ENCODE data around the gene LRP1B. TPM values are rescaled to one million over a fixed set of nuclear protein-coding genes. Genes with fewer than 3 reads are reported as not detected.

The LRP1B gene
- total RNA-seq, 2 experiments from 2014 or later: not detected

GRCh38 chr2:140249821-140250220 lies 1881.0 kb downstream of the LRP1B start:
- Mint-ChIP-seq H3K9me3 (ENCODE audit: insufficient read depth) (no peaks in the 10 kb centered on the region), H3K36me3 (ENCODE audit: low read depth) (no peaks in the 10 kb centered on the region), H3K27ac (no peak overlapping the region), H3K27me3 (ENCODE audit: low read depth) (no peaks in the 10 kb centered on the region), H3K4me1 (ENCODE audit: low read depth) (no peaks in the 10 kb centered on the region), H3K4me3 (no peak overlapping the region)
- ChIA-PET POLR2A (no interaction called here), CTCF (no interaction called here)
- no peak for DNase-seq
- ATAC-seq: no peak

- Mint-ChIP-seq H3K4me3 (no peak overlapping the region), H3K9me3 (ENCODE audit: insufficient read depth) (no peaks in the 10 kb centered on the region), H3K27ac (no peak overlapping the region), H3K27me3 (ENCODE audit: low read depth) (no peaks in the 10 kb centered on the region), H3K4me1 (ENCODE audit: low read depth) (no peaks in the 10 kb centered on the region), H3K36me3 (ENCODE audit: low read depth) (no peaks in the 10 kb centered on the region)
- DNase-seq (no peak), ATAC-seq (no peak)
- ChIA-PET CTCF (no interaction called here), POLR2A (no interaction called here)
These were observed 1882.2 kb downstream of the LRP1B start for GRCh38 chr2:140248623-140249022.

- CTCF ChIA-PET: interaction anchor here (0.6 kb wide), 1 partner anchor 166 kb away, joined by 3 read pairs; no protein-coding TSS in a partner anchor
- Mint-ChIP-seq H3K4me3 (no peak overlapping the region), H3K27ac (no peak overlapping the region), H3K36me3 (ENCODE audit: low read depth) (no peaks in the 10 kb centered on the region), H3K9me3 (ENCODE audit: insufficient read depth) (no peaks in the 10 kb centered on the region), H3K4me1 (ENCODE audit: low read depth) (no peaks in the 10 kb centered on the region), H3K27me3 (ENCODE audit: low read depth) (no peaks in the 10 kb centered on the region)
- POLR2A ChIA-PET: no interaction called here
- DNase-seq (no peak), ATAC-seq (no peak)
These were observed 1883.2 kb downstream of the LRP1B start for GRCh38 chr2:140247451-140248195.

- no peak for DNase-seq
- POLR2A ChIA-PET: no interaction called here
- Mint-ChIP-seq H3K9me3 (ENCODE audit: insufficient read depth) (no peaks in the 10 kb centered on the region), H3K36me3 (ENCODE audit: low read depth) (no peaks in the 10 kb centered on the region), H3K4me3 (no peak overlapping the region), H3K27ac (no peak overlapping the region), H3K27me3 (ENCODE audit: low read depth) (no peaks in the 10 kb centered on the region), H3K4me1 (ENCODE audit: low read depth) (no peaks in the 10 kb centered on the region)
- CTCF ChIA-PET: no interaction called here
- ATAC-seq: no peak
These were observed 1883.9 kb downstream of the LRP1B start for GRCh38 chr2:140246957-140247356.

- no peak for DNase-seq
- ChIA-PET CTCF (no interaction called here), POLR2A (no interaction called here)
- H3K36me3 Mint-ChIP-seq (ENCODE audit: low read depth): no peaks in the 10 kb centered on the region
- no peaks in the 10 kb centered on the region for H3K27me3 Mint-ChIP-seq (ENCODE audit: low read depth)
- ATAC-seq: no peak
- no peaks in the 10 kb centered on the region for H3K4me1 Mint-ChIP-seq (ENCODE audit: low read depth)
- no peaks in the 10 kb centered on the region for H3K9me3 Mint-ChIP-seq (ENCODE audit: insufficient read depth)
- H3K4me3 Mint-ChIP-seq: no peak overlapping the region
- H3K27ac Mint-ChIP-seq: no peak overlapping the region
These were observed 1884.8 kb downstream of the LRP1B start for GRCh38 chr2:140246058-140246457.

- no peaks in the 10 kb centered on the region for H3K27me3 Mint-ChIP-seq (ENCODE audit: low read depth)
- no peaks in the 10 kb centered on the region for H3K9me3 Mint-ChIP-seq (ENCODE audit: insufficient read depth)
- no peak overlapping the region for H3K27ac Mint-ChIP-seq
- POLR2A ChIA-PET: no interaction called here
- CTCF ChIA-PET: no interaction called here
- ATAC-seq: no peak
- H3K4me3 Mint-ChIP-seq: no peak overlapping the region
- H3K36me3 Mint-ChIP-seq (ENCODE audit: low read depth): no peaks in the 10 kb centered on the region
- DNase-seq: no peak
- no peaks in the 10 kb centered on the region for H3K4me1 Mint-ChIP-seq (ENCODE audit: low read depth)
These were observed 1887.9 kb downstream of the LRP1B start for GRCh38 chr2:140242889-140243288.

DNA sequence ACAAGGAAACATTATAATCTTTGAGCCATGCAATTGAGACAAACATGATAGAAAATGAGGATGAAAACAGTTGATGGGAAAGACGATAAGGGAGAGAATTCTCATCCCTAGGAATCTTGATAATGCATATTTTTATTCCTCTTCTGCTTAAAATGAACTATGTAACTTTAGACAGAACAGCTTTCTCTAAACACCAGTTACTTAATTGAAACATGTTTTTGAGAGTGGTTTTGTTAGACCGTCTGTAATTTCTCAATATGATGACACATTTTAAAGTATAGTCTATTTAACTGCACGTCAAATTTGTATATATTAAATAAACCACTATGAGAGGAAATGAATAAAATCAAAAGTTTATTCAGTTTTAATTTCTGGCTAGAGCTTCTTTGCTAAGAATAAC lies 1896.7 kb downstream of the LRP1B start:
- ATAC-seq: no peak
- ChIA-PET CTCF (no interaction called here), POLR2A (no interaction called here)
- DNase-seq: no peak
- Mint-ChIP-seq H3K4me3 (no peak overlapping the region), H3K36me3 (ENCODE audit: low read depth) (no peaks in the 10 kb centered on the region), H3K9me3 (ENCODE audit: insufficient read depth) (peaks cover 8% of the 10 kb centered on the region), H3K4me1 (ENCODE audit: low read depth) (no peaks in the 10 kb centered on the region), H3K27ac (no peak overlapping the region), H3K27me3 (ENCODE audit: low read depth) (no peaks in the 10 kb centered on the region)

DNA sequence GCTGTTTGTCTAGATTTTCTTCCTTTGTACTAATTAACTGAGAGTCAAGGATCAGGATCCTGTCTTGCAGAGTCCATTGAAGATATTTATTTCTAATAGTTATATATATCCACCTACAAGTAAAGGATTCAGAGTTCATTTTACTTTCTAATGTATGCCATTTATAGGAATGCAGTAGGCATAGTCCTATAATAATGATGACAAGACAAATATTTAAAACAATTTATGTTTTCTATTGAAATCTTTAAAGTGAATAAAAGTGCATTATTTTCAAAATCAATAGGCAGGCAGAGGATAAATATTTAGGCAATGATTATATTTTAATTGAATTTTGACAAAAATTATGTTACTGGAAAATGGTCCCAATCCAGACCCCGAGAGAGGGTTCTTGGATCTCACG lies 1919.9 kb downstream of the LRP1B start:
- Mint-ChIP-seq H3K4me3 (no peak overlapping the region), H3K9me3 (ENCODE audit: insufficient read depth) (peaks cover 6% of the 10 kb centered on the region), H3K4me1 (ENCODE audit: low read depth) (no peaks in the 10 kb centered on the region), H3K36me3 (ENCODE audit: low read depth) (no peaks in the 10 kb centered on the region), H3K27ac (no peak overlapping the region), H3K27me3 (ENCODE audit: low read depth) (no peaks in the 10 kb centered on the region)
- ChIA-PET CTCF (no interaction called here), POLR2A (no interaction called here)
- ATAC-seq: no peak
- no peak for DNase-seq

- Mint-ChIP-seq H3K27me3 (ENCODE audit: low read depth) (no peaks in the 10 kb centered on the region), H3K9me3 (ENCODE audit: insufficient read depth) (peaks cover 16% of the 10 kb centered on the region), H3K4me1 (ENCODE audit: low read depth) (no peaks in the 10 kb centered on the region), H3K4me3 (no peak overlapping the region), H3K36me3 (ENCODE audit: low read depth) (no peaks in the 10 kb centered on the region), H3K27ac (no peak overlapping the region)
- POLR2A ChIA-PET: no interaction called here
- ATAC-seq: no peak
- CTCF ChIA-PET: no interaction called here
- DNase-seq: no peak
These were observed 1925.7 kb downstream of the LRP1B start for GRCh38 chr2:140205093-140205492.

DNA sequence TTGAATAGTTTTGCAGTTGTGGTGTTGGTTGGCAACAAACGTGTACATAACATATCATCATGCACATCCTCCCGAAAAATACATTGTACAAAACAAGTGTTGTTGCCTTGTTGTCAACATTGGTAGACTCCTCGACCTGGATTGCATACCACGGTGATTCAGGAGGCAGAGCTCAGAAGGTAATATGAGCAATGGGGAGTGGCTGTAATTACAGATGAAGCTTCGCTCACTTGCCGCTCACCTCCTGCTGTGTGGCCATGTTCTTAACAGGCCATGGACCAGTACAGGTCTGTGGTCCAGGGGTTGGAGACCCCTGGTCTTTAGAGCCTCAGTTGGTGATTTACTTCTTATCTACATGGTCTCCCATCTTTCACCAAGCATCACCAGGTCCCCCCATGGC lies 1927.5 kb downstream of the LRP1B start:
- DNase-seq (no peak), ATAC-seq (no peak)
- no peak overlapping the region for H3K27ac Mint-ChIP-seq
- no peak overlapping the region for H3K4me3 Mint-ChIP-seq
- H3K4me1 Mint-ChIP-seq (ENCODE audit: low read depth): no peaks in the 10 kb centered on the region
- ChIA-PET POLR2A (no interaction called here), CTCF (no interaction called here)
- H3K36me3 Mint-ChIP-seq (ENCODE audit: low read depth): no peaks in the 10 kb centered on the region
- no peaks in the 10 kb centered on the region for H3K27me3 Mint-ChIP-seq (ENCODE audit: low read depth)
- peaks cover 14% of the 10 kb centered on the region for H3K9me3 Mint-ChIP-seq (ENCODE audit: insufficient read depth)

DNA sequence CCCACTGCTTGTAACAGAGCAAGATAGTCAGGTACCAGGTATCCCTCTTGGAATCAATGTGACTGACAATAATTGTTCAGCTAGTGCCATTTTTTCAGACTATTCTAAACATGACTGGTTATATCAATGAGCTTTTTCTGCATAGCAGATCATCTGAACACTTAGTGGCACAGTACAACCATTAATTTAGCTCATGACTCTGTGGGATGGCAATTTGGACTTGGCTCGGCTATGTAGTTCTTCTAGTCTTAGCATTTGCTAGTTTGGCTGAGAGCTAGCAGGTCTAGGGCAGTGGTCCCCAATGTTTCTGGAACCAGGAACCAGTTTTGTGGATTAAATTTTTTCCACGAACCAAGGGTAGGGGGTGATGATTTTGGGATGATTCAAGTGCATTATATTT lies 1929.2 kb downstream of the LRP1B start:
- ChIA-PET POLR2A (no interaction called here), CTCF (no interaction called here)
- peaks cover 14% of the 10 kb centered on the region for H3K9me3 Mint-ChIP-seq (ENCODE audit: insufficient read depth)
- no peak overlapping the region for H3K4me3 Mint-ChIP-seq
- no peaks in the 10 kb centered on the region for H3K4me1 Mint-ChIP-seq (ENCODE audit: low read depth)
- no peak overlapping the region for H3K27ac Mint-ChIP-seq
- no peaks in the 10 kb centered on the region for H3K27me3 Mint-ChIP-seq (ENCODE audit: low read depth)
- DNase-seq: no peak
- no peak for ATAC-seq
- H3K36me3 Mint-ChIP-seq (ENCODE audit: low read depth): no peaks in the 10 kb centered on the region

DNA sequence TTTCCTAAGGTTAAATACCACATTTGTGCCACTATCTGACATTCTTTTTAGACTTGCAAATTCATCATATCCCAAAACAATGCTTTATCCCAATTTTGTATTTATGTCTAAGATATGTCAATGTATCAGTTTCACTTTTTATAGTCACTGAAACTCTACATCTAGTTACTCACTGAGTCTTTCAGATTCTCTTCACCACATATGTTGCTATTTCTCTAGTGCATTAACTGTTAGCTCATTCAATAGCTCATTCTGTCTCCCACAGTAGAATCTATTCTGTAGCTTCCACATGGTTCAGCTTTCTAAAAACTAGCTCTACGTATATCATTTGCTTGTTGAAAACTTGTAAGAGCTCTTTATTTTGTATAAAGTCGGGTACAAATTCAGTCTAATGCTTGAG lies 1930.1 kb downstream of the LRP1B start:
- H3K4me3 Mint-ChIP-seq: no peak overlapping the region
- H3K9me3 Mint-ChIP-seq (ENCODE audit: insufficient read depth): peaks cover 18% of the 10 kb centered on the region
- no peak for DNase-seq
- no peaks in the 10 kb centered on the region for H3K4me1 Mint-ChIP-seq (ENCODE audit: low read depth)
- CTCF ChIA-PET: no interaction called here
- no peak for ATAC-seq
- no peaks in the 10 kb centered on the region for H3K27me3 Mint-ChIP-seq (ENCODE audit: low read depth)
- POLR2A ChIA-PET: no interaction called here
- H3K36me3 Mint-ChIP-seq (ENCODE audit: low read depth): no peaks in the 10 kb centered on the region
- H3K27ac Mint-ChIP-seq: no peak overlapping the region

GRCh38 chr2:140200307-140200706 lies 1930.5 kb downstream of the LRP1B start:
- ChIA-PET POLR2A (no interaction called here), CTCF (no interaction called here)
- no peak overlapping the region for H3K4me3 Mint-ChIP-seq
- ATAC-seq: no peak
- H3K9me3 Mint-ChIP-seq (ENCODE audit: insufficient read depth): peaks cover 18% of the 10 kb centered on the region
- no peaks in the 10 kb centered on the region for H3K27me3 Mint-ChIP-seq (ENCODE audit: low read depth)
- H3K36me3 Mint-ChIP-seq (ENCODE audit: low read depth): no peaks in the 10 kb centered on the region
- no peak for DNase-seq
- H3K27ac Mint-ChIP-seq: no peak overlapping the region
- H3K4me1 Mint-ChIP-seq (ENCODE audit: low read depth): no peaks in the 10 kb centered on the region

Measured in activated CD8-positive, alpha-beta T cell treated with anti-CD3 and anti-CD28 coated beads, Interleukin-2, amount 10 ng/mL, durations not matched to agents 7 days and 5 days (primary cell).